ENCODE data around the gene FGF14.

FGF14 gene

DNA sequence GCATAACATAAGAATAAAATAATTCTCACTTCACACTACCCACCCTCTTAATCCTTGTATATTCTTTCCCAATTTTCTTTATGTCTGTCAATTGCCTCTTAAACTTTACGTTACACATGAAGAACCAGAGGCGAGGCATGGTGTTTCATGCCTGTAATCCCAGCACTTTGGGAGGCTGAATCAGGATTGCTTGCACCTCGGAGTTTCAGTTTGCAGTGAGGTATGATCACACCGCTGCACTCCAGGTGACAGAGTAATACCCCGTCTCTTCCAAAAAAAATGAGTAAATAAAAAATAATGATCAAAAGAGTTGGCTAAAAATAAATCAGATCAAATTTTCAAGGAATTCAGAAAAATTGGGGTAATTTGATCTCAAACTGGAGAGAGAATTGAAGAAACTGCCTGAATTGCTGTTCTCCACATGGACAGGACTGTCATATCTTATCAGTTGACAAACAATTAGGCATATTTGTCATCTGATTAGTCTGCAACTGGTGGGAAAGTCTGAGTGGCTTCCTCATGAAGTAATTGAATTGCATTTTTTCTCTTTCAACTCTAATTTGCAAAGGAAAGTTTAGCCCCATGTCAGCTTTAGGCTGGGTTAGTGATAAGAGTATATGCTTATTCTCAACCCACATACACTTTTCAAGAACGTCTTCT, 646.5 kb downstream of the FGF14 start:
- DNase-seq = no peak

DNA sequence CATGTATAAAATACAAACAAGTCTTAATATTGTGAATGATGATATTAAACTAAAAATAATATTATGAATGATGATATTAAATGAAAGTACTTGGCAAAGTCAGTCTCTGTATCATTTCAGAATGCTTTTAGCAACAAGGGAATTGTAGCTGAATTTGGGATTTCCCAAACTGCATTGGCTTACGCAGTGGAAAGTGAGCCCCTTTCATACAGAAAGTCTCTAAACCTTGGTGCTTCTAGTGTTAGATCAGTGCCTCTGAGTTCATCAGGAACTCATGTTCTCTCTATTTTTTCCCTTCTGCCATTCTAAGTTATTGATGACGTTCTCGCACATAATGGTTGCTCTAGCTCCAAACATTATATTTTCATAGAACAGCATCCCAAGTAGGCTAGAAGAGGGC, 649.4 kb downstream of the FGF14 start:
- DNase-seq = no peak

DNA sequence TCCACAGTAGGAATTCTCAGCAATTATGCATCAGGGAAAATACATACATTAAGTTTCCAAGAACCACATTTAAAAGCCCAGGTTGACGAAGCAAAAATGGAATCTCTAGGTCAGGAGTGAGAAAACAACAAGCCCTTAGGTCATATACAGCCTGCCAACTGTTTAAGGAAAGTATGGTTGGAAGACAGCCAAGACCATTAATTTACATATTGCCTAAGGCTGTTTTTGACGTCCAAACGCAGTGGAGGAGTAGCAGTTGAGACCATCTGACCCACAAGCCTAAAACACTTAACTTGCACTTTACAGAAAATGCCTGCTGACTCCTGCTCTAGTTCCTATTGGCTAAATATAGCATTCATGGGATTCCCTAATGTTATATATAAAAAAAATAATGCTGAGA, 650.4 kb downstream of the FGF14 start:
- peak; percentile 71 for DNase-seq

DNA sequence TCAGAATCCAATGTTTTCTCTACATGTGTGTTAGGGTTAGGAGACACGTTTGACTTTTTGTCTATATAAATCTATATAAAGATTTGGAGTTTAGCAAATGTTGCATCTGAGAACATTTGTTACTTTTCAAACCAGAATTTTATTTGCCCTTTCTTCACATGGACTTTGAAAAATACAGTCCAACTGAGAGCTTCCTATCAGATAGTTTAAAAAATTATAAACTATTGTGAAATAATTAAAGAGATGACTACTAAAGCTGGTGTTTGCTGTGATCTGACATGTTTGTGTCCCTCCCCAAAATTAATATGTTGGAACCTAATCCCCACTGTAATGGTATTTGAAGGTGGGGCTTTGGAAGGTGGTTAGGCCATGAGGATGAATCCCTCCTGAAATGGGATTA, 652.3 kb downstream of the FGF14 start:
- DNase-seq = no peak

DNA sequence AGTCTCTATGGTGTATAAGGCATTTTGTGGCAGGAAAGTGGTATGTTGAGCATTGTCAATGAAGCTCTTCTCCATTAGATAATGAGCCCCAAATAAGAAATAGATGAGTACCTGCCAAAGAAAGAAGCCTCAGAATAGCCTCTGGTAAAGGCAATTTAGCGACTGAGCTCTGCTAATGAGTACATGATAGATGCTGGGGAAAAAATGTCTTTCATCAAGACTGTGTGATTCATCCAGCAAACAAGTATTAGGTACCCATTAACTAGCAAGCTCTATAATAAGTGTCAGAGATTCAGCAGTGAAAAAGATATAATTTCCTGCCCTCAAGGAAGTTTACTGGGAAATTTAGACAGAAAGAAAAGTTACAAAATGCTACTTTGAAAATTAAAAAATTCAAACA, 654.8 kb downstream of the FGF14 start:
- no peak for DNase-seq

DNA sequence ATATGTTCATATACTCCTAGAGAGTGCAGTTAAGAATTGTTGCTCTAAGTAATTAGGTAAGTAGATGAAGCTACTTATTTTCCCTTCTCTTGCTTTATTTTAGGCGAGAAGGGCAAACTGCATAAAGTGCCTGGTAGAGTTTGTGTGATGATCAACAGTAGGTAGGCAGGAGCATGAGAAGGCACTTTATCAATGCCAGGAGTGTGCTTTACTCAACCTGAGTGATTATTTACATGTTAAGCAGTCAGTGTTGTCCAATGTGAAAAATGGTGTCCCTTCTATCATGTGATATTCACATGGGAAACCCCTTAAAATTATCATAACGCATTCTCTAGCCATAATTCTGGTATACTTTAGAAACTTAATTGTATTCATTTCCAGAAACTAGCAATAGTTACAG, 655.3 kb downstream of the FGF14 start:
- no peak for DNase-seq

DNA sequence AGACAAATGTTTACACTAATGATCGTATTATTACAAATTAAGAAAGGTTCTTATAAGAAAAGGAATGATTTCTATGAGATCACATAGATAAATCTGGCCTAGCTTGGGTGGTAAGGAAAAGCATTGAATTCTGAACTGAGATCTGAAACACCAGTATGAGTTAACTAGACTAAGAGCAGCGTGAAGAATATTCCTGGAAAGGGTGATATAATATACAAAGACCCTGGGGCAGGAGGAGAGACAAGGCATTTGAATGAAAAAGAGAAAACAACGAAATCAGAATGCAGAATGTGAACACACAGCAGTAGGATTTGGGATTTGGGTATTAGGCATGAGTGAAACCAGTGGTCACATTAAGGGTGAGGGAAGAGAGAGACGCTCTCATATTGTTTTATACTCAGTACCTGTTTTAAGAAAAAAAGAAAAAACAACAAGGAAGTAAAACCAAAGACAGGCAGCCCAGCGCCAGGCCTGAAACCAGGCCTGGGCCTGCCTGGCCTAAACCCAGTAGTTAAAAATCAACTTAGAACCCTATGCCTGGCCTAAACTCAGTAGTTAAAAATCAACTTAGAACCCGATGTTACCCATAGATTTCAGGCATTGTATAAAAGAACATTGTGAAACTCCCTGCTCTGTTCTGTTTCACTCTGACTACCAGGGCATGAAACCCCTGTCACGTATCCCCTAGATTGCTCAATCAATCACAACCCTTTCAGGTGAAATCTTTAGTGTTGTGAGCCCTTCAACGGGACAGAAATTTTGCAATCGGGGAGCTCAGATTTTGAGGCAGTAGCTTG, 662.3 kb downstream of the FGF14 start:
- DNase-seq = no peak

DNA sequence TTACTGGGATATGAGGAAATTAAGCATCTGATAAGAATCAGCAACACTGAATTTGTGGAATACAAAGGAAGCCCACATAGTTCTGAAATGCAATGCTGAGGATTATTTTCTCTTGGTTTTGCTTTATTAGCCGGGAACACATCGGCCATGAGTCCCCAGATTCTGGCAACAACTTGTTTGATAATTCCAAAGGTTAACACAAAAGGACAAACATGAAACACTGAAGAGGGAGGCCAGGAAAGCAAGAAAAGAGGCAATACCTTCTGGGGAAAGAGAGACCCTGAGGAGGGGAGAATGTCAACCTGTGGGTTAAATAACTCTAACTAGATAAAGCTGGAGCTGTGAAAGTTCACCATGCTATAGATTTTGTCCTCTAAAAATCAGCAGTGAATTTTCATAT, 663.5 kb downstream of the FGF14 start:
- DNase-seq = no peak

DNA sequence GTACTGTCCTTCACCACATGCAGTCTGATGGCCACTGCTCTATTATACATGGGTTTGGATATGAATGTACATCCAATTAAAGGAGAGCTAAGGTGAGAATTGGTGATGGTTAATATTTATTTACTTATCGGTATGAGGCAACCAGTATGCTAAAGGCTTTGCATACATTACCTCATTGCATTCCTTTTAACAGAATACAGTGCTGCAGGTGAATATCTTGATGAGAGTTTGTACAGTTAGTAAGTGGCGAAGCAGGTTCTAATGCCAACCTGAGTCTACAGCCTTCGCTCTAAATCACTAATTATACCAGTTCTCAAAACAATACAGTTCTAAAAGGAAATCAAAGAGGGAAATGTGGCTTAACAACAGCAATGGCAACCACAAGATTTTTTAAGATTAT, 665.3 kb downstream of the FGF14 start:
- DNase-seq = no peak

DNA sequence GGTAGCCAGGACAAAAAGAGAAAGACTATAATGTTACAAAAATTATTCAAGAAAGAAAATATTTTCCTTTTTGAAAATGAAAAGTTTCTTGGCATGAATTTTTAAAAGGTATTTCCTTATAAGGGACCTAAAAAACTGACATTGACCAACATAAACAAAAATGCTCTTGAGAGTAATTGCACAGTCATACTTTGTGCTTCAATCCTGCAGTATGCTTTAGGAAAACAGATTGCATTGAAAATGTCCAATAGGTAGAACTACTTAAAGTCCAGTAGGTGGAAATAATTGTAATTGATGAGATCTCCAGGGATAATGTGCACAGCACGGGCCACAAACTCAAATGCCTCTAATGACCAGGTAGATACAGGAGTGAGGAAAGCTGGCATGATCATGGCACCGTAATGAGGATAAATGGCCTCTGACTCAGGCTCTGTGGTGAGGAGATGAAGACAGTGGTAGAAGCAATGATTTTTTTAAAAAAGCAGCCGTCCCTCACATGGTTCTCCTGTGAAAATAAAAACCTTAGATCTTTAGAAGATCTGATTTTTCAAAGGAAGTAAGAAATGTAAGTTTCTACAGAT, 671.3 kb downstream of the FGF14 start:
- no peak for DNase-seq

DNA sequence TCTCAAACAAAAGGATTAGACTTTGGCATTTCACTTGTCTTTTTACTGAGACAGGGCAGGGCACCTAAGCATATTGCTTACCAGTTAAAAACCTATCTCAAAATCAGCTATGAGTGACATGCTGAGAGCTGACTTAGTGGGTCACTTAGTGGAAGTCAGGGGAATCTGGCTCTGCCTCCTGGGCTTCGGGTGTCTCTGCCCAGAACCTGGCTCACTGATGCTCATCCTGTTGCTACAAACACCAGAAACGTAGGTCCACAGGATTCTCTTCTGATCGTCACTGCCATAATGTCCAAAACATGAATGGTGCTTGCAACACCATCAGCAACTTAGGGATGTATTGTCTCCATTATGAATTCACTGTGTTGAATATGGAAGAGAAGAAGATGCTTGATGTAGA, 673.2 kb downstream of the FGF14 start:
- no peak for DNase-seq

DNA sequence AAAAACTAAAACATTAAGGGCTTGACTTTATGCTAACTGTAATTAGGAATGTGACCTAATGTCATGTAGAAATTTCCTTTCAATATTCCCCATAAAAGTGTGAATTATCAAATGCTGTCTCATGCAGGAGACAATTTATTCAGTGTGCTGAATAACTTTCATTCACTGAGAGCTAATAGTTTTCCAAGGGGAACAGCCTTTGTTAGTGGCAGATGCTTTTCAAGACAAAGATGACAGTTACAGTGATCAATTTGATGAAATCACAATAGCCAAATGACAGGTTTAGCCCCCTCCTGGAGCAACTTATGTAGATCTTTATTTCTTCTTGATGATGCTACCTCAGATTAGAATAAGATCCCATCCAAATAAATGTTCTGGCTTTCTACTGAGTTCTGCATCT, 673.8 kb downstream of the FGF14 start:
- no peak for DNase-seq

DNA sequence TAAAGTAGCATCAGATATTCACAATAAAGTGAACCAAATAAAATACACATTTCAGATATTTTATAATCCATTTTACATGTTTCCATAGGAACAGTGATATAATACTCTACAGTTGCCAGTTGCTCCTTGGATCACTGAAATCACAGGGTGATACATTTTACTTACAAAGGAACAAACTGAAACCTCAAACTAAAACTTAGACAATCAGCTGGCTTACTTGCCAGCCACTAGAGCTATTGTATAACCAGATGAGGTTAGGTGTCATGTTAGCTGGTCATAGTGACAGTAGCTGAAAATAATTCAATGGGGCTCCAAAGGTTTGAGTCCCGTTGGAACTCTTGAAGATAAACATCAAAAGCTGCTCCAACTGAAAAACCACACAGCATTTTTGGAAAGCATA, 674.7 kb downstream of the FGF14 start:
- DNase-seq = no peak

DNA sequence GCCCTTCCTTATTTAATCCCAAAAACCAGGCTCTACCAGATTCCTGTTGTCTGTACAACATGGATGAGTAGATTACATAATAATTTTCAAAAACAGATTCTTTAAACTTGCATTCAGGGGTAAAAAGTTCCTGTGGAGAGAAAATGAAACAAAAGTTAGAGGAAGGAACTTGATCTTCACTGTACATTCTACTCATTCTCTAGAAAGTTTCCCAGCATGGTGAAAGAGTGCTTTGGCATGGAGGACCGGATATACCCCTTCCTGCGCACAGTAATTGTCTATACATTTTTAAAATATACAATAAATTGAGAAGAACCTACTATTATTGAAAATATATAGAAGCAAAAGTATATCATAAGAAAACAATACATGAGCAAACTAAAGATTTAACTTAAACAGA, 675.2 kb downstream of the FGF14 start:
- no peak for DNase-seq

DNA sequence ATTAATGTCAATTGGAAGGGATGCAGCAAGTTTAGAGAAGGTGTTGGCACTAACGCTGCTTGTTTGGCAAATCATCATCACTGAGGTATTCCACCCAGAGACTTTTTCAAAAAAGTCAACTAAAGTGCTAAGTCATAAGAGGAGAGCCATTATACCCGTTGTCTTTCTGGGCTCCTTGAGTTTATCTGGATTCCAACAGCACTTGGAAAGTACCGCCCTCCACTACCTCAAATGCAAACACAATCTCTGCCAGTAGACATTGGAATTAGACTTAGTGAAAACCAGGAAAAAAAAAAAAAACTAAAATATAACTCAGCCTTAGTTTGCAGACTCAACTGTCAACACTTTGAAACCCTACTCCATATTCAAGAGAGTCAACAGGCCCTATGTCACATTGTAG, 683.4 kb downstream of the FGF14 start:
- DNase-seq = no peak

DNA sequence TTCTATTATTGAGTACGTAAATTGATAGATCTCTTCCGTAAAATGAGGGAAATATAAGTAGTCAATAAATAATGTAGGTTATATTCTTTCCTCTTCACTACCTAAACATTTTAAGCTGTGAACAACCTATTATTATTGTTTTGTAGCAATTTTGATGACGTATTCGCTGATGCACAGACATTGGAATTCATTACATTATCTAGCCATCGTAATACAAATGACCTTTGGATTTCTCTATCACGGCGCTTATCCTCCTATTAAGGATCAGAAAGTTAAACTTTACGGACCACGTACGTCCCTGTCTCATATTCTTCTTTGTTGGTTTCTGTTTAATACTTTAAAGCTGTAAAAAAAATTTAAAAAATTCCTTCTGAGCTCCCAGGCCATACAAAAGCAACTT, 684.5 kb downstream of the FGF14 start:
- DNase-seq = no peak

DNA sequence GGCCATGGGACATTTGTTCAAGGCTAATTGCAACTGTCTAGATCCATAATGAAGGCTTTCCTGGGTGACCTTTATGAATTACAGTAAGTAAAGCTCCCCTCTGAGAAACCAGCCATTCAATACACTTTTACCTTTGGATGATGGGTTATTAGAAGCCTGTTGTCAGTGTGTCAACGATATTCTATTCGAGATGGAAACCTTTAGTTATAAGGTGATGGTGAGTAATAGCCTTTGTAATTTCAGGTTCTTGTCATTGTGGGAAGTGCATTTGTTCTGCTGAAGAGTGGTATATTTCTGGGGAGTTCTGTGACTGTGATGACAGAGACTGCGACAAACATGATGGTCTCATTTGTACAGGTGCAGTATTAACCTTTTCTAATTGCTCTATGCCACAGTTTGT, 687.7 kb downstream of the FGF14 start:
- DNase-seq = no peak

DNA sequence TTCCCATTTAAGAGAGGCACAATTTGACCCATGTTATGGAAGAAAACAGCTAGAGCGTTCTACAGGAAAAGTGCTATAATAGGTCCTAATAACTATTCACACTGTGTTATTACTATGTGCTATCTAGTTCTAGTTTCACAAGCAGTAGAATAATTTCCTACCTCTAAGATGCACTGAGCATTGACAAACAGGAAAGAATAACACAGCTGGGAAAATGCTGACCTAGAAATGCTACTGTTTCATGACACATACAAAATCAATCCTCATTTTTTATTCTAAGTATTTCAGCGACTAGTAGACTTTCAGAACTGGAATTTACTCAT, 689.9 kb downstream of the FGF14 start:
- no peak for DNase-seq

DNA sequence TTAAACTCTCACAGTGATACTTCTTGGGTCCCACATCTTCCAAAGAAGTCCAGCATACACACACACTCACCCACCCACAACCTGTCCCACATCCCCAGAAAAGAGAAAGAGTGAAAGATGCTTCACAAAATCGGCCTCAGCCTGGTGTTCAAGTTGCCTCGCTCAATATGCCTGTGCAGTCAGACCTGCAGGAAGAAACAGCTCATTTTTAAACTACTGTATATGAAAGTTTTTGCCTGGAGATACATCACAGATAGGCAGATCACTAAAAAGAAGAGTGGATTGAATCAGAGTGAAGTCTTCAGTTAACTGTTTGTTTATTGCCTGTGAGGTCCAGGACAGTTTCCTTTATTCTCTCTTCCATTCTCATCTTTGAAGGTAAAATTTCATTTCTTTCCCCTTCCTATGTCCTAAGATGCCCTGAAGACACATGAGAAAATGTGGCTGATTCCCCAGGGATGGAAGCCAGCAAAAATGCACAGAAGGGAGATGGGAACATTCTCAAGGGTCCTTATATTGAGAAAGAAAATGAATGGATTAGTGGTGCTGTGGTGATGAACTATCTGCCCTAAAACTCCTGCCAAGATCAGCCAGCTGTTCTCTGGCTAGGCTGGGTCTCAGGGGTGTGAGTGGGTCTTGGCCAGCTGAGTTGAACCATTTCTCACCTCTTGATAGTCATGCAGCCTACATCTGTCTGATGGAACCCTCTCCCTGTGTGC, 690.4 kb downstream of the FGF14 start:
- no peak for DNase-seq

DNA sequence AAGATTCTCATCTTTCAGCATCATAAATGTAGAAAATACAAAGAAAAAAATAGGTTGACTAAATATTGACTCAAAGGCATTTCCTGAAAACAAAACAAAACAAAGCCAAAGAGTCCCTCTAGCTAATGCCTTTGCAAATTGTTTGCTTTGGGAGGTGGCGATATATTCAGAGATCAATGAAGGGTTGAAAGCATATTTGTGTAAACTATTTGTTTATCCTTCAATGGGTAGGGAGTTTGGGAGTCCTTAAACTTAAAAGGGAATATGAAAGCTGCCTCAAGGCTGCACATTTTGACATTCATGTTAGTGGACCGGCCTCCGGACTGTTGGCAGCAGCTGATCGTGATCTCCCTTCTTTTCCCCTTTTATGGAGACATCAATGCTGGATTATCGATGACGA, 691.9 kb downstream of the FGF14 start:
- no peak for DNase-seq

DNA sequence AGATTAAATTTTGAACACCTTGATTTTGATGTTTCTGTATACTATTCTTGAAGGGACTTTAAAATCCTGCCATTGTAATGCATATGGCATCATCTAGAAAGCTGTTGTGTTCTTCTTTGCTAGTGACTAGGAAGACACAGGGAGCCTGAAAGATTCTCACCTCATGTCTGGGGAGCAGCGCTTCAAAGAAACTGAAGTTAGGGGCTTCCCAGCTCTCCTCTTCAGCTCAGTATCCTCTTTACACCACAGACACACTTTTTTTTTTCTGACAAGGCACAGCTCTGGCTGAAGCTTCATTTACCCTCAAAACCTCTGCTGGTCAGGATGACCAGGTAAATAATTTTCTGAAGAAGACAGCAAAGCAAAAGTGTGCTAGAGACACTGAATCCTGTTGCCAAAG, 693.7 kb downstream of the FGF14 start:
- DNase-seq = no peak

DNA sequence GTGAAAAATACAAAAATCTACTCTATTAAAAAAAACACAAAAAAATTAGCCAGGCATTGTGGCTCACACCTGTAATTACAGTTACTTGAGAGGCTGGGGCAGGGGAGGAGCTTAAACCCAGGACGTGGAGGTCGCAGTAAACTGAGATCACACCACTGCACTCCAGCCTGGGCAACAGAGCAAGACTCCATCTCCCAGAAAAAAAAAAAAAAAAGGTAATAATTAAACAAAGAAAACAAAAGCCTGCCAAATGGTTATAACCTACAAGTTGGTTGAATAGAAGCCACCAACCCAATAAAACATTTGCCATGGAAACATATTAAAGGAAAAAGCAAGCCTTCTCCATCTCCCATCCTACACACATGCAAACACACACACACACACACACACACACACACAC, 694.2 kb downstream of the FGF14 start:
- DNase-seq = no peak

DNA sequence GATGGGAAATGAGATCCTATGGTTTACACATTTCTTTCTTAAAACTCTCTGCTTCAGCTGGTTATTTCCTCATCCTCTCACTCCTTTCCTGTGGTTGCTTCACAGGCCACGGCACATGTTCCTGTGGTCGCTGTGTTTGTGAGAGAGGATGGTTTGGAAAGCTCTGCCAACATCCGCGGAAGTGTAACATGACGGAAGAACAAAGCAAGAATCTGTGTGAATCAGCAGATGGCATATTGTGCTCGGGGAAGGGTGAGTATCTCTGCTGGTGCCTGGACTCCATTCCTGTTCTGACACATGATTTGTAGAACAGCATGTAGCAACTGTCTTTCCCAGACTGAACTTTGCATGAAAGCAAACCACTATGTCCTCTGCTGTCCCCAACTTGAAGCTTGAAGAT, 695.2 kb downstream of the FGF14 start:
- DNase-seq = peak; percentile 97

DNA sequence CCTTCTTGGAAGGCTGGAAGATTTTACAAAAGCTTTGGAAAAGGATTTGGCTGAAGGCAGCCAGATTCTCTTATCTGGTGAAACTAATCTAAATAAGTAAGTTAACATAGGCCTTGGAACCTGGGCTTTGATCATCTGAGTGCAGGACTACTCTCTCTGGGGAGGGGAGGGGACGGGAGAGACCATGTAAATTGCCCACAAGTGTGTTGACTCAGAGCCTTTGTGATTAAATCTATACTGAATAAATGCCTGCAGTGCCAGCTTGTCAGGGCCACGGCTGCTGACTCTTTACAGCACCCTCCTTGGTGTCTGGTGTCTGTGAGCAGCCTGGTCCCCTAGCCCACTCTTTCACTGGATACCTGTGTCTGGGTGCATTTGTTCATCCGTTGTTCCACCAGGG, 698.0 kb downstream of the FGF14 start:
- DNase-seq = no peak
